H1 (cell line): ENCODE measurements around the gene ADCK2. TPM values are rescaled to one million over a fixed set of nuclear protein-coding genes. Genes with fewer than 3 reads are reported as not detected.

Experiments
- CTCF ChIA-PET: fragments of 300-600 bp; sonication (Branson Sonifier 250); formaldehyde crosslinking; loops from one replicate; lab custom pipeline; 2021; ENCODE audit not compliant: partially characterized antibody; lab: Charles Lee
- POLR2A ChIA-PET: fragments of 300-600 bp; sonication (Branson Sonifier 250); formaldehyde crosslinking; loops from one replicate; lab custom pipeline; 2021; ENCODE audit warnings: inconsistent platforms; ENCODE audit not compliant: partially characterized antibody; lab: Charles Lee
- DNase-seq, 2 experiments: peaks; one replicate each; pipeline versions ENCODE4 v3.0.0 to v3.0.0-alpha.2; 2010 to 2022; ENCODE audit warnings: low spot score in 2 of 2, low read depth in 1 of 2, mixed read lengths in 1 of 2
- FAIRE-seq: peaks from 2 replicates; lab custom pipeline; 2011; peaks lifted over from hg19 to GRCh38; lab: Jason Lieb, UNC
- H2AFZ ChIP-seq: 2 replicates; pipeline ENCODE4 v1.8.1; 2012; ENCODE audit warnings: low read length, inconsistent platforms
- H2AK5ac ChIP-seq: 2 replicates; pipeline ENCODE4 v1.6.1; 2013; ENCODE audit warnings: low read depth, low read length
- H2BK120ac ChIP-seq: replicated peaks from 2 replicates; pipeline ENCODE3; 2013; ENCODE audit warnings: low read depth, low read length, inconsistent platforms
- H2BK12ac ChIP-seq: 2 replicates; pipeline ENCODE4 v1.6.1; 2013; ENCODE audit warnings: low read depth, low read length
- H2BK15ac ChIP-seq: 2 replicates; pipeline ENCODE4 v1.6.1; 2013; ENCODE audit warnings: low read length
- H2BK20ac ChIP-seq: 2 replicates; pipeline ENCODE4 v1.6.1; 2013; ENCODE audit warnings: low read length
- H2BK5ac ChIP-seq: 2 replicates; pipeline ENCODE4 v1.6.1; 2013; ENCODE audit warnings: low read depth, low read length
- H3K14ac ChIP-seq: 2 replicates; pipeline ENCODE4 v1.6.1; 2013; ENCODE audit warnings: inconsistent platforms; ENCODE audit not compliant: insufficient read length
- H3K18ac ChIP-seq: 2 replicates; pipeline ENCODE4 v1.6.1; 2013; ENCODE audit warnings: low read length; ENCODE audit errors: extremely low read depth
- H3K23ac ChIP-seq: 2 replicates; pipeline ENCODE4 v1.6.1; 2013; ENCODE audit warnings: inconsistent platforms; ENCODE audit not compliant: insufficient read length
- H3K23me2 ChIP-seq: 2 replicates; pipeline ENCODE4 v1.6.1; 2013; ENCODE audit warnings: low read depth, low read length
- H3K27ac ChIP-seq: 2 replicates; pipeline ENCODE4 v1.6.1; 2011; ENCODE audit warnings: low read depth, low read length, inconsistent platforms
- H3K27me3 ChIP-seq, 4 experiments: replicated peaks in 1 of 4; 1 replicate in 1 of 4; 2 replicates in 3 of 4; pipeline versions ENCODE4 v1.6.1 to v1.8.1; 2011 to 2013; ENCODE audit warnings: low read length in 3 of 4, mild to moderate bottlenecking in 3 of 4, inconsistent platforms in 2 of 4, mixed read lengths in 2 of 4, moderate library complexity in 1 of 4; ENCODE audit not compliant: control insufficient read depth in 3 of 4, insufficient read depth in 3 of 4; ENCODE audit errors: extremely low read depth in 1 of 4
- H3K36me3 ChIP-seq, 4 experiments: 2 replicates each; pipeline versions ENCODE4 v1.6.1 to v1.8.1; 2011 to 2013; ENCODE audit warnings: mild to moderate bottlenecking in 4 of 4, low read length in 3 of 4, moderate library complexity in 2 of 4, control low read depth in 1 of 4, inconsistent platforms in 1 of 4; ENCODE audit not compliant: insufficient read depth in 4 of 4, control insufficient read depth in 2 of 4
- H3K4ac ChIP-seq: replicated peaks from 2 replicates; pipeline ENCODE3; 2013; ENCODE audit warnings: low read length, low read depth, mixed read lengths, inconsistent platforms; ENCODE audit not compliant: insufficient read length
- H3K4me1 ChIP-seq, 4 experiments: replicated peaks in 1 of 4; 1 replicate in 1 of 4; 2 replicates in 3 of 4; pipeline versions ENCODE4 v1.6.1 to v1.8.1; 2011 to 2013; ENCODE audit warnings: low read length in 3 of 4, inconsistent platforms in 2 of 4, mixed read lengths in 1 of 4; ENCODE audit not compliant: insufficient read depth in 4 of 4, control insufficient read depth in 3 of 4
- H3K4me2 ChIP-seq, 2 experiments: 2 replicates each; pipeline versions ENCODE4 v1.6.1 to v1.8.1; 2011 to 2013; ENCODE audit warnings: low read depth in 2 of 2, low read length in 2 of 2, control low read depth in 1 of 2, inconsistent platforms in 1 of 2, mild to moderate bottlenecking in 1 of 2; ENCODE audit not compliant: insufficient read depth in 1 of 2
- H3K4me3 ChIP-seq, 4 experiments: fragments of 200-600, 300-600 bp in 1 of 4; sonication (generic), shearing (Covaris generic), sonication (Bioruptor Twin) in 1 of 4; 2 replicates each; pipeline versions ENCODE4 v1.5.1 to v1.8.1; 2011 to 2016; ENCODE audit warnings: low read length in 4 of 4, low read depth in 3 of 4, control low read depth in 2 of 4, inconsistent platforms in 2 of 4, mild to moderate bottlenecking in 2 of 4, mixed read lengths in 1 of 4, moderate library complexity in 1 of 4; ENCODE audit not compliant: insufficient read depth in 2 of 4; ENCODE audit errors: extremely low read depth in 1 of 4
- H3K56ac ChIP-seq: replicated peaks from 2 replicates; pipeline ENCODE3; 2013; ENCODE audit warnings: low read depth, mild to moderate bottlenecking, mixed read lengths, low read length, inconsistent platforms; ENCODE audit not compliant: insufficient read length
- H3K79me1 ChIP-seq: 2 replicates; pipeline ENCODE4 v1.6.1; 2013; ENCODE audit warnings: low read depth, low read length, control low read depth
- H3K79me2 ChIP-seq, 2 experiments: 2 replicates each; pipeline versions ENCODE4 v1.6.1 to v1.8.1; 2012 to 2013; ENCODE audit warnings: low read length in 2 of 2, mild to moderate bottlenecking in 2 of 2, inconsistent platforms in 1 of 2; ENCODE audit not compliant: insufficient read depth in 2 of 2, control insufficient read depth in 1 of 2
- H3K9ac ChIP-seq, 4 experiments: replicated peaks in 1 of 4; 1 replicate in 1 of 4; 2 replicates in 3 of 4; pipeline versions ENCODE4 v1.6.1 to v1.8.1; 2011 to 2013; ENCODE audit warnings: low read depth in 3 of 4, low read length in 3 of 4, control low read depth in 2 of 4, mild to moderate bottlenecking in 2 of 4, moderate library complexity in 2 of 4, inconsistent platforms in 1 of 4; ENCODE audit errors: extremely low read depth in 1 of 4
- H3K9me3 ChIP-seq, 2 experiments: 2 replicates each; pipeline versions ENCODE4 v1.6.1 to v1.8.1; 2012 to 2013; ENCODE audit warnings: mild to moderate bottlenecking in 2 of 2, moderate library complexity in 2 of 2, control low read depth in 1 of 2, inconsistent platforms in 1 of 2, low read depth in 1 of 2, low read length in 1 of 2, mixed read lengths in 1 of 2; ENCODE audit not compliant: insufficient read depth in 2 of 2
- H4K20me1 ChIP-seq, 2 experiments: replicated peaks in 1 of 2; 2 replicates each; pipeline versions ENCODE3 to v1.8.1; 2011 to 2013; ENCODE audit warnings: inconsistent platforms in 2 of 2, low read length in 2 of 2, mild to moderate bottlenecking in 1 of 2; ENCODE audit not compliant: insufficient read depth in 2 of 2, control insufficient read depth in 1 of 2
- H4K5ac ChIP-seq: 2 replicates; pipeline ENCODE4 v1.6.1; 2013; ENCODE audit warnings: low read length, low read depth, mixed read lengths, inconsistent platforms; ENCODE audit not compliant: insufficient read length
- H4K8ac ChIP-seq: 2 replicates; pipeline ENCODE4 v1.8.0; 2013; ENCODE audit warnings: mild to moderate bottlenecking, moderate library complexity, low read length, inconsistent platforms; ENCODE audit not compliant: insufficient read depth; ENCODE audit errors: extremely low read depth
- H4K91ac ChIP-seq: replicated peaks from 2 replicates; pipeline ENCODE3; 2013; ENCODE audit warnings: low read length, mixed read lengths, inconsistent platforms; ENCODE audit not compliant: insufficient read length
- ASH2L ChIP-seq: fragments of 200-600, 300-600 bp; sonication (generic); IDR thresholded peaks from one replicate; pipeline ENCODE4 v1.7.1; 2017; ENCODE audit warnings: low read length
- ATF3 ChIP-seq: IDR thresholded peaks from 2 replicates; pipeline ENCODE4 v1.6.1; 2011; ENCODE audit warnings: low read depth, mild to moderate bottlenecking, low read length; ENCODE audit not compliant: insufficient read depth
- BACH1 ChIP-seq: IDR thresholded peaks from 2 replicates; pipeline ENCODE4 v1.6.1; 2012; ENCODE audit warnings: low read length, improper control_type of control experiment
- CBX5 ChIP-seq: fragments of 300-800, 300-1000 bp; sonication (generic); IDR thresholded peaks from 2 replicates; pipeline ENCODE4 v1.7.1; 2016; ENCODE audit warnings: antibody characterized with exemption, low read length, low read depth
- CHD2 ChIP-seq: IDR thresholded peaks from 2 replicates; pipeline ENCODE4 v1.6.1; 2012; ENCODE audit warnings: low read length, improper control_type of control experiment
- CTBP2 ChIP-seq: IDR thresholded peaks from 2 replicates; pipeline ENCODE4 v1.7.0; 2011; ENCODE audit warnings: borderline replicate concordance, mild to moderate bottlenecking, moderate library complexity, mixed read lengths, low read length; ENCODE audit not compliant: insufficient read depth, insufficient read length
- CTCF ChIP-seq, 3 experiments: IDR thresholded peaks; 1 replicate in 2 of 3; 2 replicates in 1 of 3; pipeline versions ENCODE4 v1.5.1 to v1.6.1; 2011; ENCODE audit warnings: low read length in 3 of 3, mild to moderate bottlenecking in 3 of 3, inconsistent platforms in 2 of 3, low read depth in 1 of 3, moderate library complexity in 1 of 3; ENCODE audit not compliant: insufficient read depth in 1 of 3; ENCODE audit errors: control extremely low read depth in 1 of 3
- RFX5 ChIP-seq: IDR thresholded peaks from 2 replicates; pipeline ENCODE4 v1.6.1; 2011; ENCODE audit warnings: low read depth, low read length, improper control_type of control experiment, borderline replicate concordance
- SUZ12 ChIP-seq: fragments of 200-600 bp; sonication (generic); IDR thresholded peaks from 2 replicates; pipeline ENCODE4 v1.6.1; 2012; ENCODE audit warnings: mild to moderate bottlenecking, inconsistent platforms, low read length, moderate library complexity, mixed read lengths
- YY1 ChIP-seq: IDR thresholded peaks from 2 replicates; pipeline ENCODE4 v1.6.1; 2011; ENCODE audit warnings: low read depth, mild to moderate bottlenecking, low read length
- WGBS, 2 experiments: shearing (Covaris generic) in 1 of 2; methylation state at CpG; one replicate each; pipeline versions ENCODE4 v1.1.6 to v1.1.7; 2013 to 2015; ENCODE audit warnings: low lambda C conversion rate in 2 of 2, mixed read lengths in 2 of 2, inconsistent platforms in 1 of 2, low coverage in 1 of 2, missing lambda C conversion rate in 1 of 2; ENCODE audit not compliant: insufficient replicate concordance in 2 of 2, insufficient coverage in 1 of 2, insufficient read length in 1 of 2; ENCODE audit errors: extremely low coverage in 1 of 2, missing lambda C conversion rate in 1 of 2; 5-methylcytosine and 5-hydroxymethylcytosine counted together
- polyA plus RNA-seq, 7 experiments: library from polyadenylated mRNA; depleted of rRNA in 3 of 7; stranded (reverse) in 5 of 7; unstranded in 2 of 7; fragments of >200 nt in 5 of 7; fragments of 200-250 nt in 2 of 7; gene quantifications; 1 replicate in 5 of 7; 2 replicates in 1 of 7; 4 replicates in 1 of 7; pipeline versions ENCODE4 v1.2.1 to v1.2.3, GENCODE V29; 2011 to 2013; ENCODE audit warnings: missing spikeins in 2 of 7, mixed read lengths in 2 of 7
- total RNA-seq: library from RNA; stranded (reverse); fragmentation: NEBNext Ultra II Directional; extraction: Animal tissue kit (Norgen Biotek cat#: 25700); gene quantifications from 2 replicates; pipeline ENCODE4 v1.2.1, GENCODE V29; 2021

ADCK2 gene
- total and polyA plus RNA-seq, 2 of the 8 experiments (the other 6 are each of a cell fraction or from before 2014, with no cell fraction given) = 6.9 to 11.7 TPM

- Histone ChIP-seq H3K9ac (no peak overlapping the region), H3K14ac (no peak overlapping the region), H2AK5ac (no peak overlapping the region), H3K79me1 (no peaks in the 10 kb centered on the region), H2BK5ac (no peak overlapping the region), H3K27me3 (no peaks in the 10 kb centered on the region), H4K20me1 (no peaks in the 10 kb centered on the region), H3K56ac (no peak overlapping the region), H3K23ac (no peak overlapping the region), H3K4me1 (0 out of 7 replicates have a peak, but pooled peaks cover 0 to 2% (median 0%) of the 10 kb centered on the region in 4 experiments), H3K23me2 (no peaks in the 10 kb centered on the region; the same call in 1 of the 2 replicates), H4K8ac (no peak overlapping the region), H2BK12ac (no peak overlapping the region), H3K79me2 (no peaks in the 10 kb centered on the region), H2BK15ac (no peak overlapping the region), H2BK120ac (no peak overlapping the region), H3K4ac (no peak overlapping the region), H3K9me3 (no peaks in the 10 kb centered on the region), H3K27ac (no peak overlapping the region), H3K4me3 (no peak overlapping the region), H3K18ac (no peak overlapping the region), H2BK20ac (no peak overlapping the region), H2AFZ (no peak overlapping the region), H3K4me2 (no peak overlapping the region), H4K5ac (no peak overlapping the region), H4K91ac (no peak overlapping the region), H3K36me3 (no peaks in the 10 kb centered on the region; a peak in 1 of 8 replicates)
- CTCF ChIA-PET = interaction anchor here (0.7 to 5.5 kb wide), 8 partner anchors 9 to 328 kb away, joined by 3 to 38 read pairs (median 4); partner anchors contain the start of genes MRPS33 and NDUFB2
- POLR2A ChIA-PET = interaction anchor here (1.0 to 1.4 kb wide), 2 partner anchors 9 to 25 kb away, joined by 3 to 4 read pairs; partner anchors contain the start of gene NDUFB2
- DNase-seq (no peak), FAIRE-seq (no peak)
- 95% methylated on average over 11 of the region's 11 CpGs; no CpG with 5 or more reads in 1 of the 2 experiments for WGBS, 2 experiments
- TF ChIP-seq BACH1 (no peak), CTBP2 (no peak), ASH2L (no peak), ATF3 (no peak), RFX5 (no peak), CTCF (IDR thresholded peaks at IDR 0.05; ENCODE audit: control extremely low read depth in 1 of 3, insufficient read depth in 1 of 3, low read depth in 1 of 3, low read length in 3 of 3) (no peak), YY1 (no peak), CHD2 (no peak), SUZ12 (no peak), CBX5 (no peak)
Measured at GRCh38 chr7:140686921-140687320, 14.2 kb downstream of the ADCK2 start.
